ENCODE results near the gene AQP12B.

GRCh38 chr2:240636563-240637115 is 46.0 kb downstream of the AQP12B start:
- TF ChIP-seq CTCF (IDR thresholded peaks at IDR 0.05), result no peak
- no peak for TF ChIP-seq POLR2A (IDR thresholded peaks at IDR 0.05)

Measured in right lobe of liver (tissue), 4 donors.